GM21515 (cell line): ENCODE results near the gene KLHL6.
A peak's percentile ranks its signal among the peaks of the same experiment; 100 is the strongest.
"Not testable (repeated sequence)": the region's sequence is repeated elsewhere in the genome, so short reads cannot be mapped to it uniquely, and the experiment has no call there.

ENCODE experiments used
- ATAC-seq: cut with Tn5 transposase; IDR thresholded peaks from one replicate; pipeline ENCODE4 v1.9.1; 2021; ENCODE audit not compliant: unreplicated experiment

KLHL6 gene

GRCh38 chr3:183570191-183570590 is 14.7 kb upstream of the KLHL6 start:
- ATAC-seq, result not testable (repeated sequence)

- ATAC-seq, result no peak
These were observed 11.4 kb upstream of the KLHL6 start for GRCh38 chr3:183566880-183567279.

GRCh38 chr3:183564046-183564445 is 8.5 kb upstream of the KLHL6 start:
- ATAC-seq, result no peak

- no peak for ATAC-seq
These were observed 8.0 kb upstream of the KLHL6 start for GRCh38 chr3:183563536-183563874.

GRCh38 chr3:183560607-183561006 is 5.1 kb upstream of the KLHL6 start:
- no peak for ATAC-seq

GRCh38 chr3:183558495-183558894 is 3.0 kb upstream of the KLHL6 start:
- ATAC-seq, result no peak

- no peak for ATAC-seq
These were observed 1.2 kb upstream of the KLHL6 start for GRCh38 chr3:183556722-183557121.

GRCh38 chr3:183554377-183554776 is 1.1 kb downstream of the KLHL6 start:
- peak; percentile 41 for ATAC-seq

- no peak for ATAC-seq
These were observed 2.0 kb downstream of the KLHL6 start for GRCh38 chr3:183553334-183554026.

- ATAC-seq, result no peak
These were observed 3.6 kb downstream of the KLHL6 start for GRCh38 chr3:183551930-183552329.

GRCh38 chr3:183548262-183548769 is 7.2 kb downstream of the KLHL6 start:
- no peak for ATAC-seq

- ATAC-seq, result no peak
These were observed 8.9 kb downstream of the KLHL6 start for GRCh38 chr3:183546625-183547024.

- no peak for ATAC-seq
These were observed 9.8 kb downstream of the KLHL6 start for GRCh38 chr3:183545708-183546107.

- no peak for ATAC-seq
These were observed 13.2 kb downstream of the KLHL6 start for GRCh38 chr3:183542355-183542754.

GRCh38 chr3:183541738-183542137 is 13.8 kb downstream of the KLHL6 start:
- ATAC-seq, result peak; percentile 48

- no peak for ATAC-seq
These were observed 14.3 kb downstream of the KLHL6 start for GRCh38 chr3:183541235-183541655.

- peak; percentile 35 for ATAC-seq
These were observed 14.8 kb downstream of the KLHL6 start for GRCh38 chr3:183540501-183541234.

GRCh38 chr3:183539811-183540210 is 15.7 kb downstream of the KLHL6 start:
- ATAC-seq, result no peak

- ATAC-seq, result no peak
These were observed 17.0 kb downstream of the KLHL6 start for GRCh38 chr3:183538486-183538885.

GRCh38 chr3:183537295-183537730 is 18.2 kb downstream of the KLHL6 start:
- no peak for ATAC-seq

- peak; percentile 73 for ATAC-seq
These were observed 19.1 kb downstream of the KLHL6 start for GRCh38 chr3:183536238-183536880.

- ATAC-seq, result no peak
These were observed 21.3 kb downstream of the KLHL6 start for GRCh38 chr3:183534249-183534648.
